ENCODE results near the gene RNF150. TPM values are rescaled to one million over a fixed set of nuclear protein-coding genes. Genes with fewer than 3 reads are reported as not detected.

Gene RNF150
- total and polyA plus RNA-seq, 2 of the 8 experiments (the other 6 are each of a cell fraction or from before 2014, with no cell fraction given), result 3.4 to 4.8 TPM

- Histone ChIP-seq H2BK20ac (ENCODE audit: low read length) (no peak overlapping the region), H2BK15ac (ENCODE audit: low read length) (no peak overlapping the region), H3K27ac (ENCODE audit: low read depth, low read length) (no peak overlapping the region), H3K23ac (ENCODE audit: insufficient read length) (no peak overlapping the region), H2AK5ac (ENCODE audit: low read depth, low read length) (no peak overlapping the region), H4K91ac (replicated peaks; ENCODE audit: insufficient read length, low read length) (no peak overlapping the region), H3K14ac (ENCODE audit: insufficient read length) (no peak overlapping the region), H3K4me3 (ENCODE audit: extremely low read depth in 1 of 4, insufficient read depth in 2 of 4, low read depth in 3 of 4, low read length in 4 of 4) (no peak overlapping the region), H2BK12ac (ENCODE audit: low read depth, low read length) (no peak overlapping the region), H4K8ac (ENCODE audit: extremely low read depth, insufficient read depth, low read length) (no peak overlapping the region), H3K4ac (replicated peaks; ENCODE audit: insufficient read length, low read depth, low read length) (no peak overlapping the region), H3K18ac (ENCODE audit: extremely low read depth, low read length) (no peak overlapping the region; the same call in 1 of the 2 replicates), H3K9ac (replicated peaks in 1 of 4; ENCODE audit: extremely low read depth in 1 of 4, low read depth in 3 of 4, low read length in 3 of 4) (no peak overlapping the region), H2BK5ac (ENCODE audit: low read depth, low read length) (no peak overlapping the region), H3K79me1 (ENCODE audit: low read depth, low read length) (no peaks in the 10 kb centered on the region; the same call in 1 of the 2 replicates), H2AFZ (ENCODE audit: low read length) (no peak overlapping the region), H3K79me2 (ENCODE audit: control insufficient read depth in 1 of 2, insufficient read depth in 2 of 2, low read length in 2 of 2) (no peaks in the 10 kb centered on the region), H3K36me3 (ENCODE audit: control insufficient read depth in 2 of 4, insufficient read depth in 4 of 4, low read length in 3 of 4) (no peaks in the 10 kb centered on the region), H3K56ac (replicated peaks; ENCODE audit: insufficient read length, low read depth, low read length) (no peak overlapping the region), H4K5ac (ENCODE audit: insufficient read length, low read depth, low read length) (no peak overlapping the region), H3K4me1 (replicated peaks in 1 of 4; ENCODE audit: control insufficient read depth in 3 of 4, insufficient read depth in 4 of 4, low read length in 3 of 4) (peaks cover 0 to 5% (median 3%) of the 10 kb centered on the region in 4 experiments; a peak in 3 of 7 replicates), H3K27me3 (replicated peaks in 1 of 4; ENCODE audit: control insufficient read depth in 3 of 4, extremely low read depth in 1 of 4, insufficient read depth in 3 of 4, low read length in 3 of 4) (no peaks in the 10 kb centered on the region), H4K20me1 (replicated peaks in 1 of 2; ENCODE audit: control insufficient read depth in 1 of 2, insufficient read depth in 2 of 2, low read length in 2 of 2) (no peaks in the 10 kb centered on the region), H2BK120ac (replicated peaks; ENCODE audit: low read depth, low read length) (no peak overlapping the region), H3K9me3 (ENCODE audit: insufficient read depth in 2 of 2, low read depth in 1 of 2, low read length in 1 of 2) (no peaks in the 10 kb centered on the region), H3K4me2 (ENCODE audit: insufficient read depth in 1 of 2, low read depth in 2 of 2, low read length in 2 of 2) (peak overlapping the region in 1 of 2 experiments; percentile 1; a peak in 1 of 4 replicates), H3K23me2 (ENCODE audit: low read depth, low read length) (no peaks in the 10 kb centered on the region)
- TF ChIP-seq PHF8 (conservative IDR thresholded peaks at IDR 0.05; ENCODE audit: low read depth, low read length), result no peak
- TF ChIP-seq SRF (IDR thresholded peaks at IDR 0.05; ENCODE audit: low read depth, low read length), result no peak
- TF ChIP-seq KDM4A (IDR thresholded peaks at IDR 0.05; ENCODE audit: low read depth, low read length, severe bottlenecking), result no peak
- no peak for TF ChIP-seq RBBP5 (IDR thresholded peaks at IDR 0.05; ENCODE audit: borderline replicate concordance, low read depth, low read length)
- ChIA-PET CTCF (ENCODE audit: partially characterized antibody) (no interaction called here), POLR2A (ENCODE audit: partially characterized antibody) (no interaction called here)
- DNase-seq (ENCODE audit: low read depth in 1 of 2, low spot score in 2 of 2) (no peak), FAIRE-seq (no peak)
- 83% methylated on average over 1 of the region's 1 CpG; no CpG with 5 or more reads in 1 of the 2 experiments for WGBS, 2 experiments (ENCODE audit: extremely low coverage in 1 of 2, insufficient coverage in 1 of 2, insufficient read length in 1 of 2, insufficient replicate concordance in 2 of 2, low coverage in 1 of 2, low lambda C conversion rate in 2 of 2, missing lambda C conversion rate in 1 of 2)
Observed at GRCh38 chr4:141077611-141078225, 55.6 kb downstream of the RNF150 start.

All from H1 (cell line).